Measurements from ENCODE around the gene ZDHHC7. TPM values are rescaled to one million over a fixed set of nuclear protein-coding genes. Genes with fewer than 3 reads are reported as not detected.
A peak's percentile ranks its signal among the peaks of the same experiment; 100 is the strongest.

Gene ZDHHC7
- total and polyA plus RNA-seq, 2 of the 8 experiments (the other 6 are each of a cell fraction or from before 2014, with no cell fraction given), result 40.5 to 56.3 TPM

GRCh38 chr16:85010931-85011845 is at the start of gene ZDHHC7 (continued):
- TF ChIP-seq CTCF (IDR thresholded peaks at IDR 0.05; ENCODE audit: control extremely low read depth in 1 of 3, insufficient read depth in 1 of 3, low read depth in 1 of 3, low read length in 3 of 3) (no peak), KDM4A (IDR thresholded peaks at IDR 0.05; ENCODE audit: low read depth, low read length, severe bottlenecking) (peak; percentile 43), RAD21 (IDR thresholded peaks at IDR 0.05 in 1 of 2, conservative IDR thresholded peaks at IDR 0.05 in 1 of 2; ENCODE audit: low read depth in 2 of 2, low read length in 2 of 2) (no peak), MAX (IDR thresholded peaks at IDR 0.05) (no peak), CREB1 (IDR thresholded peaks at IDR 0.05) (peak; percentile 95), TEAD4 (IDR thresholded peaks at IDR 0.05; ENCODE audit: low read depth, low read length) (no peak), CHD1 (IDR thresholded peaks at IDR 0.05; ENCODE audit: low read depth, low read length) (no peak), NANOG (IDR thresholded peaks at IDR 0.05; ENCODE audit: insufficient read depth, low read depth, low read length, poor library complexity, severe bottlenecking) (no peak), RFX5 (IDR thresholded peaks at IDR 0.05; ENCODE audit: borderline replicate concordance, low read depth, low read length) (no peak), SP1 (IDR thresholded peaks at IDR 0.05; ENCODE audit: low read depth, low read length) (no peak), USF2 (IDR thresholded peaks at IDR 0.05; ENCODE audit: low read length) (no peak), RXRA (IDR thresholded peaks at IDR 0.05; ENCODE audit: insufficient read depth, low read depth, low read length) (no peak), FOSL1 (IDR thresholded peaks at IDR 0.05; ENCODE audit: insufficient read depth, low read depth, low read length) (no peak), BRCA1 (IDR thresholded peaks at IDR 0.05; ENCODE audit: low read depth, low read length) (no peak), MAFK (IDR thresholded peaks at IDR 0.05; ENCODE audit: low read depth, low read length) (no peak), POU5F1 (IDR thresholded peaks at IDR 0.05; ENCODE audit: low read depth, low read length) (no peak), TAF1 (IDR thresholded peaks at IDR 0.05; ENCODE audit: low read depth, low read length) (peak; percentile 81), PHF8 (conservative IDR thresholded peaks at IDR 0.05; ENCODE audit: low read depth, low read length) (peak; percentile 92), GTF2F1 (IDR thresholded peaks at IDR 0.05; ENCODE audit: borderline replicate concordance, low read depth, low read length) (no peak), SIRT6 (IDR thresholded peaks at IDR 0.05; ENCODE audit: low read length) (no peak)

Data from H1 (cell line).